ENCODE measurements around the gene HPCA. TPM values are rescaled to one million over a fixed set of nuclear protein-coding genes. Genes with fewer than 3 reads are reported as not detected.
"Not testable (repeated sequence)": the region's sequence is repeated elsewhere in the genome, so short reads cannot be mapped to it uniquely, and the experiment has no call there.

The HPCA gene
- total RNA-seq, 1 donor from 2014 or later, result not detected

DNA sequence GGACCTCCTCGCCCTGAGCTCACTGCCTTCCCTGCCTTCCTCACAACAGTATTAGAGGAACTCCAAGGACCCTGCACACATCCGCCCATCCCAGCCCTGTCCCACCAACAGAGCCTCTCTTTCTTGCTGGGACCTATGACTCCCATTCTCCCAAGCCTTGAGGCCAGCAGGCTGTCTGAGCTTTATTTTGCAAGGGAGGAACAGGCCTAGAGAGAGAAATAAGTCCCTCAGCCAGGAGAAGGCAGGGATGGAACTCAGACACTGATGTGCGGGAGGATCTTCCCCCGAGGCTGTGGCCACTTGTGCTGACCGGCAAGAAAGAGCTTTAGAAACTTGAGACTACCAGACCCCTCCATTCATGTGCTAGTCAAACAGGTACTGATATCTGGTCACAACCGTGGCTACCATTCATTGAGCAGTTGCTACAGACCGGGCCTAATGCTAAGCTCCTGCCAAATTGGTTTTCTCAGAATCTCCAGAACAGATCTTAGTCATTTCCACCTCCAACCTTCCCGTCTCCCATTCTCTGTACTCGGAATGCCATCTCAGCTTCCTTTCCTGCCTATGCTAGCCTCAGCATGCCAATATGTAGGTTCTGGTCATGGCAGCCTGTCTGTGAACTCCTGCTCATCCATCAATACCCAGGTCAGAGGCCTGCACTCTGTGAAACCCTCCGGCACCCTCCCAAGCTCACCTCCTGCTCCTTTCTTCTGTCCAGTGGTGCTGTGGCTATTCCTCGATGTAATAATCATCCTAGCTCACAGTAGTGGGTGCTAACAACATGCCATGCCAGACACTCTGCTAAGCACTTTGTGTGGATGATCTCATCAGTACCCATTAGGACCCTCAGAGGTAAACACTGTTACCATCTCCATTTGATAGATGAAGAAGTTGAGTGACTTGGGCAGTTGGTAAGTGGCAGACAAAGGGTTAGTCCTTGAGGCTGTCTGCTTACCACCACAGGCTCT lies 11.1 kb downstream of the HPCA start:
- DNase-seq (no peak), ATAC-seq (ENCODE audit: poor library complexity) (no peak)
- intact Hi-C loops (cut with DNase I), result no loop called here

DNA sequence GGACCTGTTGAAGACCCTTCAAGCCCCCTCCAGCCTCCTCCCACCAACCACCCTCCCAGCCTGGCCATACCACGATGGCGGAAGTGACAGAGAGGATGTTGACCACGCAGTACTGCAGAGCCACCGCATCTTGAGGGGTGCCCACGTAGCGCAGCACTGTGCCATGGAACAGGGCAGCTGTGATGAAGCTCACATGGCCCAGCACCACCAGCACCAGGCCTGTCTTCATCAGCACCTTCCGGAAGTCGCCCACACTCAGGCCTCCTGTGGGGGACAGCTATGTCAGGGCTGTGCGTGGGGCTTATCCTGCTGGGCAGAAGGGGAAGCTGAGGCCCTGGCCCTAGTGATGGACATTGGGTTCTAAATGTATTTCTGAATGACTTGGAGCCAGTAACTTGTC lies 11.8 kb downstream of the HPCA start:
- ATAC-seq (ENCODE audit: poor library complexity), result no peak
- intact Hi-C loops (cut with DNase I), result no loop called here
- DNase-seq, result no peak

DNA sequence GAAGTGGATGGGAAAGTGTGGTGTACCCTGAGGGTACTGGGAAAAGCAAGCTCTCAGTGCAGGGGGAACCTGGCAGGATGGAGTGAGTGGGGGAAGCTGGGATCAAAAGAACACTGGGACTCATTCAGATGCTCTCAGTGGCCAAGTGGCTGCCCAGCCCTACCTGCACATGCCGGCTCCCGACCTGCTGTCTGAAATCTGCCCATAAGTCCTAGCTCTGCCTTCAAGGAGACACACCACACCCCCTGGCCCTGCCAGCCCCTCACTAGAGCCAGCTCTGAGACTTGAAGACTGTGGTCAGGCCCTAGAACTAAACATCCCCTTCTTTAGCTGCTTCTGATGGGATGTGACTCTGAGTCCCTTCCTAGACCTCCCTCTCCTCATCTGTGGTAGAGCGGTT lies 12.7 kb downstream of the HPCA start:
- no peak for DNase-seq
- intact Hi-C loops (cut with DNase I), result no loop called here
- ATAC-seq (ENCODE audit: poor library complexity), result no peak

DNA sequence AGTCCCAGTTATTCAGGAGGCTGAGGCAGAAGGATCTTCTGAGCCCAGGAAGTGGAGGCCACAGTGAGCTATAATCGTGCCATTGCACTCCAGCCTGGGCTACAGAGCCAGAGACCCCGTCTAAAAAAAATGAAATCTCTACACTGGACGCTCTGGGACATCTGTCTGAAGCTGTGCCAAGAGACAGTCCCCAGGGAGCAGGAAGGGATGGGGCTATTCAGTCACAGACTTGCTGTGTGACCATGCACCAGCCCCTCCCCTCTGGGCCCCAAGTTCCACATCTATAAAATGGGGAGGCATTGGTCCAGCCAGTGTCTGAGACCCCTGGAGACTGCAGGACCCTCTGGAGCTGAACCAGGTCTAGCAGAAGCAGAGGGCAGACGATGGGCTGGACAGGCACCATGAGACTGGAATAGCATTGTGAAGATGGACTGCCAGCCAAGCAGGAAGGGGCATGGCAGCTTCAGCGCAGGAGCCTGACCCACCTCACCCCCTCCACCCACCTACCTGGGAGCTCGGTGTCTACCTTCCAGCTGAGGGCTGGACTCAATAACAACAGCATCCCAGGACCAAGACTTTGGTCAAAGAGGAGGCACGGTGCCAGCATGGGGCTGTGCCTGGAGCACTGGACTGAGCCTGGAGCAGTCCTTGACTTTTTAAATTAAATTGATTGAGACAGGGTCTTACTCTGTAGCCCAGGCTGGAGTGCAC lies 13.4 kb downstream of the HPCA start:
- intact Hi-C loops (cut with DNase I), result no loop called here
- no peak for DNase-seq
- no peak for ATAC-seq (ENCODE audit: poor library complexity)

DNA sequence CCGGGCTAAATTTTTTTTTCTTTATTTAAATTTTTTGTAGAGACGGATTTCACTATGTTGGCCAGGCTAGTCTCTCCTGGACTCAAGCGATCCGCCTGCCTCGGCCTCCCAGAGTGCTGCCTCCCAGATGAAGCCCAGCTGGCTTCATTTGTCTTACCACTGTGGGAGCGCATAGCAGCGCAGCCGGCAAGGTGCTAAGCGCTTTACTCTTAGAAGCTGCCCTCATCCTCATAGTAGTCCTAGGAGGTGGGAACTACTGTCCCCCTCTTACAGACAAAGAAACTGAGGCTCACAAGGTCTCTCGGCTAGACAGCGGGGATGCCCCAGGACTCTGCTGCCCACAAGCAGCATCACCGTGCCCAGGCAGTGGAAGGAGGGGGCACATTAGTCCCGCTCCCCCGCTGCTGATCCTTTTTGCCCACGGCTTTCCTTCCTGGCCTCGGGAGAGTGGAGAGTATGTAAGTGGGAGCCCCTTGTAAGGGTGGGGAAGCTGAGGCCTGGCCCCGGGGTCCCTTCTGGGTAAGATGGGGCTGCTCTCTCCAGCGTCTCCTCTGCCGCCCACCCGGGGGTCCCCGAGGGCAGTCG lies 14.2 kb downstream of the HPCA start:
- DNase-seq, result no peak
- intact Hi-C loops (cut with DNase I), result no loop called here
- peak; percentile 12 for ATAC-seq (ENCODE audit: poor library complexity)

DNA sequence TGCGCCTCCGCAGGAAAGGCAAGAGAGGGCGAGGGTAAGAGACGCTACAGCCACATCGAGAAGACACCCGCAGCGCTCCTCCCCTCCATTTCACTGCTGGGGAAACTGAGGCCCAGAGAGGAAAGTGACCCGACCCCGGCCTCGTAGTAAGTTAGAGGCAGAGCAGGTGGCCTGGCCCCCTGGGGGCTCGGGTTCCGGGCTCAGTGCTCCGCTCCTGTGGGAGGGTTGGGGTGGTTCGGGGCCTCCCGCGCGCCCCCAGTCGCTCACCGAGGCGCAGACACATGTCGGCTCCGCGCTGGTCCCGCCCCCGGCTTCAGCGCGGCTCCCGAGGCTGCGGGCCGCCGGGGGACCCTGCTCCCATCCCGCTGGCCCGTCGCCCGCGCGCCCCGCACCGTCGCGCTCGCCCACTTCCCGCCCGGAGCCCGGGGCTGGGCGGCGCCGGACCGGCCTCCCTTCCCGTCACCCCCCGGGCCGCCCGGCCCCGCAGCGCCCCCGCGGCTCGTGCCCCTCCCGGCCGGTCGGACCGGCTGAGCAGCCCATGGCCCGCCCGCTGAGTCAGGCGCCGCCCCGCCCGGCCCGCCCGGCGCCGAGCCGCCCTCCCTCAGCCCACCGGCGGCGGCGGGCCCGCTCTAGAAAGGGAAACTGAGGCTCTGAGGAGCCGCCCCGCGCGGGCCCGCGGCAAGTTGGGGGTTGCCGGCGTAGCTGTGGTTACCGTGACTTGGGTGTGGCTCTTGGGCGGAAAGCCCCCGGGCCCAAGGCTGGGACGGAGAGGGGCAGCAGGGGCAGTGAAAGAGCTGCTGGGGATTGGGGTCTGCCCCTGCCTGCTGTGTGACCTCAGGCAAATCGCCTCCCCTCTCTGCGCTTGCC lies 14.9 kb downstream of the HPCA start, which contains the start of gene TMEM54:
TSS of gene TMEM54 (minus strand) at position 434 of the 867 bp plus-strand sequence. CDS start at position 283, 151 bp downstream.
- ATAC-seq (ENCODE audit: poor library complexity) (peak; percentile 86), DNase-seq (peak; percentile 64)
- intact Hi-C loops (cut with DNase I), result no loop called here

DNA sequence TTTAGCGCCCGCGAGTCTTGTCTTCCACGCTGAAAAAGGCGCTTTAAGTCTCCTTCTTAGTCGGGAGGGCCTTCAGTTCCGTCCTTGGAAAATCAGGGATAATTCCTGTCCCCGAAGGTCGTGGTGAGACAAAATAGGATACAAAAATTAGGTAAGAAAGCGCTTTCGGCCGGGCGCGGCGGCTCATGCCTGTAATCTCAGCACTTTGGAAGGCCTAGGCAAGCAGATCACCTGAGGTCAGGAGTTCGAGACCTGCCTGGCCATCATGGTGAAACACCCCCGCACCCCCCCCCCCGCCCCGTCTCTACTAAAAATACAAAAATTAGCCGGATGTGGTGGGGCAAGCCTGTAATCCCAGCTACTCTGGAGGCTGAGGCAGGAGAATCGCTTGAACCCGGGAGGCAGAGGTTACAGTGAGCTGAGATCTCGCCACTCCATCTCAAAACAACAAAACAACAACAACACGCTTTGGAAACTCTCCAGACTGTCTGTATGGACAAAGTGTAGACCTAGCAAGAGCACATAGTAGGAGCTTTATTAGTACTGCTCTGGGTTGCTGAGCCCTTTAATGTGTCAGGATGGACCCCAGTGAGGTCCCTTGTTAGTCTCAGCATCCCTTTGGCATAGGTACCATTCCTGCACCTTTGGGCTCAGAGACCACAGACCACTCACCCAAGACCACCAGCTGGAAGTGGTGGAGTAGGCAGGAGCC lies 15.7 kb downstream of the HPCA start:
- ATAC-seq (ENCODE audit: poor library complexity) (no peak), DNase-seq (no peak)
- intact Hi-C loops (cut with DNase I), result no loop called here

DNA sequence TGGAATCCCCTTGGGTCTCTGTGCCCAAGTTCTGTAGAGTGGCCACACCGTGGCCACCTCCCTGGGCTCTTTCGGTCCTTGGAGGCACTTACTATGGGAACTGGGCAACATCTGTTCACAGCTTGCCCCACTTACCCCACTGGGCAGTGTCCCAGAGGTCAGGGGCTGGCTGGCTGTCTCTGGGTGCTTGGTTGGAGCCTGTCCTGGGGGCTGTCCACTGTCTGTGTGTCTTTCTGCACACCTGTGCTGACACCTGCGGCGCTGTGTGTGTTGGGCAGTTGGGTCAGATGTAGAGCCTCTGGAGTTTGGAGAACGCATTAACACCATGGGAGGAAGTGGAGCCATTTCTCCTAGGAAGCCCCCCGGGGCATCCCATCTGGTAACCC lies 16.2 kb downstream of the HPCA start:
- DNase-seq, result no peak
- intact Hi-C loops (cut with DNase I), result no loop called here
- no peak for ATAC-seq (ENCODE audit: poor library complexity)

DNA sequence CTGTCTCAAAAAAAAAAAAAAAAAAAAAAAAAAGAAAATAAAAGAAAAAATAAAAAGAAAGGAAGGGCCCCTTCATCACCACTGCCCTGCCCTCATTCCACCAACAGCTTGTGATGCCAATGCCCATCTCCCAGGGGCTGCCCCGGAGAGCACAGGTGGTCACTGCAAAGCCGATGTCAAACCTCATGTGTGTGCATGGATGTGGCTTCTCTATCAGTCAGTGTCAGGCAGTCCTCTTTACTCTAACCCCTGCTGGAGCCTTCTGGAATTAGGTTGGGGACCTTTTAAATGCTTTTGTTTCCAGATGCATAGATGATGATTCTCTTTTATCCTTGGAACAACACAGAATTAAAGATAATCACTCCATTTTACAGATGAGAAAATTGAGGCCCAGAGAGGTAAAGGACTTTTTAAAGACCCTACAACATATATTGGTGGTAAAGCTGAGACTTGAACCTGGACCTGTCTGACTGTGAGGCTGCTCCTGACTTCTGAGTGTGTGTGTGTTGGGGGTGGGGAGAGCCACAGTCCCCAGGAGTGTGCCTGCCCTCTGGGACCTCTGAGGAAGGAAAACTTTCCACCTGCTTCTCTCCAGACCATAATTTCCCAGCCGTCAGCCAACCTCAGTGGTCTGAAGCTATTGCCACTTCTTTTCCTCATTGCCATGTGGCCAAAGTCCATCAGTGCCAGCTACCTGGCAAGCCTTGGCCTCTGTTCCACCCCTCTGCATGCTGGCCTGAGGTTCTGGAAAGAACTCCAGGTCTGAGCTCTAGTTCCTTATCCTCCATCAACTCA lies 17.9 kb downstream of the HPCA start:
- intact Hi-C loops (cut with DNase I), result no loop called here
- DNase-seq, result no peak
- ATAC-seq (ENCODE audit: poor library complexity), result no peak

DNA sequence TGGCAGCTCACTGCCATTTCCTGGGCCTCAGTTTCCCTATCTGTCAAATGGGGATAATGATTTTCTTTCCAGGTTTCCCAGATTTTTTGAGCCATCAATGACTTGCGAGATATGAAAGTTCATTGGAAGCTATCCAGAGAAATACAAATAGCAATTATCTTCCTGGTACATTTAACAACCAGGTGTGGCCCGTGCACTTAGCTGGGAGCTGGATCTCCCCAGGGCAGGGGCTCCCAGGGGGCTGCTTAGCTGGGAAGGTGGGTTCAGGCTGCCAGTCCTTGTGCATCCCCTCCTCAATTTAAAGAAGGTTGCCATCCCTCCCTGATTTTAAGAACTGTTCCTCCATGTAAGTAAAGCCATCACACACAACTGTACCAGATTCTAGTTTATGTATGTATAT lies 18.5 kb downstream of the HPCA start:
- intact Hi-C loops (cut with DNase I), result no loop called here
- DNase-seq, result no peak
- no peak for ATAC-seq (ENCODE audit: poor library complexity)

DNA sequence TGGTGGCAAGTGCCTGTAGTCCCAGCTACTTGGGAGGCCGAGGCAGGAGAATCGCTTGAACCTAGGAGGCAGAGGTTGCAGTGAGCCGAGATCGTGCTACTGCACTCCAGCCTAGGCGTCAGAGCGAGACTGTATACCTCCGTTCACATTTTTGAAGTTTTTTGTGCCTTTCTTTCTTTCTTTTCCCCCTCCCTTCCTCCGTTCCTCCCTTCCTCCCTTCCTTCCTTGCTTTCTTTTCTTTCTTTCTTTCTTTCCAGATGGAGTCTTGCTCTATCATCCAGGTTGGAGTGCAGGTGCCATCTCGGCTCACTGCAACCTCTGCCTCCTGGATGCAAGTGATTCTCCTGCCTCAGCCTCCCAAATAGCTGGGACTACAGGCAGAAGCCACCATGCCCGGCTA lies 19.3 kb downstream of the HPCA start:
- ATAC-seq (ENCODE audit: poor library complexity); DNase-seq; intact Hi-C loops (cut with DNase I): not testable (repeated sequence)

DNA sequence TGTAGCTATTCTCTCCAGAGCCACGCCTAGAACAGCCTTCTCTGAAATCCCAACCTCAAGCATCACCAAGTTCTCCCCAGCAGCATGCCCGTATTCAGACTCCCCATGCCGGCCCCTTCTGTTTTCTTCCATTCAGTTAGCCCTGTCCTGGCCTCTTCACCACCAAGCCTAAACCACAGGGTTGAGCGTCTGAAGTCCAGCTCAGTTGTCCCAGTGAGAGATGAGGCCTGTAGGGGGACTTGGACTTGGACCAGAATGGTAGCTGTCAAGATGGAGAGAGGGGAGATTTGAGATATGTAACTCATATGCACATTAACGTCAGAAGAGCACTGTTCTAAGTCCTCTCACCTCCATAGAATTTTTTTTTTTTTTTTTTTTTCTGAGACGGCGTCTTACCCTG lies 20.4 kb downstream of the HPCA start:
- intact Hi-C loops (cut with DNase I), result no loop called here
- DNase-seq (no peak), ATAC-seq (ENCODE audit: poor library complexity) (no peak)

DNA sequence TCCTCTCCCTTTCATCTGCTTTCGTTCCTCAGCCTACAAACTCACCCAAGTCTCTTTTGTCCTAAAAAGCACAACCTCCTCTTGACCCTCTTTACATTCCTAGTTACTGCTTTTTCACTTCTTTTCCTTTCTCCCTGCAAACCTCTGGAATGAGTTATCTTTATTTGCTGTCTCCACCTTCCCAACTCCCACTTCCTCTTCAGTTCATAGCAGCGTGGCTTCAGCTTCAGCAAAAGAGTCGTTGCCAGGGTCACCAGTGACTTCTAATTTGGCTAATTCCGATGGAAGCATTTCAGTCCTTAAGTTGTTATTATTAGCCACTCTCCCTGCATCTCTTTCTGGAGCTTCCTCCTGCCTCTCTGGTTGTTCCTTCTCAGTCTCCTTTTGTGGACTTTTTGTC lies 21.1 kb downstream of the HPCA start:
- DNase-seq (no peak), ATAC-seq (ENCODE audit: poor library complexity) (no peak)
- intact Hi-C loops (cut with DNase I), result no loop called here

DNA sequence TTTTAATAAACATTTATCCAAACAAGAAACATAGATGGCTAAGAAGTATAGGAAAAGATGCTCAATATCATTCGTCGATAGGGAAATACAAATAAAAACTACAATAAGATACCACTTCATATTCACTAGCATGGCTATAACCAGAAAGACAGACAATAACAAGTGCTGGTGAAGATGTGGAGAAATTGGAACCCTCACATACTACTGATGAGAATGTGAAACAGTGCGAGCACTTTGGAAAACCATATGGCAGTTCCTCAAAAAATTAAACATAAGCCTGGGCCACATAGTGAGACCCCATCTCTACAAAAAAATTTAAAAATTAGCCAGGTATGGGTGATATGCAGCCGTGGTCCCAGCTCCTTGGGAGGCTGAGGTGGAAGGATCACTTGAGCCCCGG lies 24.0 kb downstream of the HPCA start:
- intact Hi-C loops (cut with DNase I), result no loop called here
- DNase-seq (no peak), ATAC-seq (ENCODE audit: poor library complexity) (no peak)

DNA sequence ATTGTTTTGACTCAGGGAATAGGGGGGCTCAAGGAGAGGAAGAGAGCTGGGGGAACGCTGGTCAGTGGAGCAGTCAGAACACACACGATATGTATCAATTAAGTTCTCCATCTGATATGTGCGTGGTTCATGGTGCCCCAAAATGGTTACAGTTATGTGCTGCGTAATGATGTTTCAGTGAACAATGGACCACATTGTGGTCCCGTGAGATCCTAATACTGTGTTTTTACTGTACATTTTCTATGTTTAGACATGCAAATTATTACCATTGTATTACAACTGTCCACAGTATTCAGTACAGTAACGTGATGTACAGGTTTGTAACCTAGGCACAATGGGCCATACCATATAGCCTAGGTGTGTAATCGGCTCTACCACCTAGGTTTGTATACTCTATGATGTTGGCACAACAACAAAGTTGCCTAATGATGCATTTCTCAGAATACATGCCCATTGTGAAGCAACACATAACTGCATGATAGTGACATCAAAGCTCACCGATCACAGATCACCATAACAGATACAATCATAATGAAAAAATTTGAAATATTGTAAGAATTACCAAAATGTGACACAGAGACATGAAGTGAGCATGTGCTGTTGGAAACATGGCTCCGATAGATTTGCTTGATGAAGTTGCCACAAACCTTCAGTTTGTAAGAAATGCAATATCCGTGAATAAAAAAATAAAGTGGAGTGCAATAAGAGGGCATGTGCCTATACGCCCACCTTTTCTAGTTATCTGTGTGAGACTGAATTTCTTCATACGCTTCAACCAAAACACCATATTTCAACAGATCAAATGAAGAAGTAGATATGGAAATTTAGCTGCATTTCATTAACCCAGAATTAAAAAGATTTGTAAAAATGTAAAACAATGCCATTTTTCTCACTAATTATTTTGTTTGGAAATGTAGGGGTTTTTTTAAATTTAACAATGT lies 29.7 kb downstream of the HPCA start:
- no peak for ATAC-seq (ENCODE audit: poor library complexity)
- no peak for DNase-seq
- intact Hi-C loops (cut with DNase I), result no loop called here

DNA sequence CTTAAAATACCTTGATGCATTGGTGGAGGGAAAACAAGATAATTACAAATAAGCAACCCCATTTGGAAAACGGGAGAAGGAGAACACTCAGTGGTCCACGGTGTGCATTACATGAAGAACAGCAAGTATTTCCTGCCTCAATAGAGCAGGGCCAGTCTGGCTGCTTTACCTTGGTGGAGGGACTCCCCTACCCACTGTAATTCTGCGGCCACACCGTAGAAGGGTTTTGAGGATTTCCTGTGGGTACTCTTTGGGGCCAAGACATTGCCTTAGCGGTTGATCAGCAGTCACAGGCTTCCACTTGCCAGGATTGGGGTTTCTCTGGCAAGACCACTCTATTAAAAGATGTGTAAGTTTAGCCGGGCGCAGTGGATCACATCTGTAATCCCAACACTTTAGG lies 31.2 kb downstream of the HPCA start:
- DNase-seq (no peak), ATAC-seq (ENCODE audit: poor library complexity) (no peak)
- intact Hi-C loops (cut with DNase I), result no loop called here

Measured in Right ventricle myocardium superior (tissue), 1 donor.